ENCODE results near the gene TMEM109. TPM values are rescaled to one million over a fixed set of nuclear protein-coding genes. Genes with fewer than 3 reads are reported as not detected.

TMEM109 gene
- total RNA-seq, 1 donor from 2014 or later, result 138 TPM

GRCh38 chr11:60947700-60948099 is 33.7 kb downstream of the TMEM109 start:
- no peaks in the 10 kb centered on the region for H3K36me3 Mint-ChIP-seq (ENCODE audit: low read depth)
- intact Hi-C loops (cut with micrococcal nuclease), result no loop called here
- peaks cover 26% of the 10 kb centered on the region for H3K27me3 Mint-ChIP-seq (ENCODE audit: insufficient read depth)
- DNase-seq (ENCODE audit: low spot score), result no peak
- no peak overlapping the region for H3K4me3 Mint-ChIP-seq
- peaks cover 11% of the 10 kb centered on the region for H3K4me1 Mint-ChIP-seq (ENCODE audit: low read depth)
- H3K9me3 Mint-ChIP-seq, result no peaks in the 10 kb centered on the region
- no peak overlapping the region for H3K27ac Mint-ChIP-seq

- Mint-ChIP-seq H3K27ac (no peak overlapping the region), H3K4me3 (no peak overlapping the region), H3K9me3 (no peaks in the 10 kb centered on the region), H3K36me3 (ENCODE audit: low read depth) (no peaks in the 10 kb centered on the region), H3K4me1 (ENCODE audit: low read depth) (peaks cover 15% of the 10 kb centered on the region), H3K27me3 (ENCODE audit: insufficient read depth) (peaks cover 30% of the 10 kb centered on the region)
- DNase-seq (ENCODE audit: low spot score), result no peak
- intact Hi-C loops (cut with micrococcal nuclease), result no loop called here
Measured at GRCh38 chr11:60948250-60948649, 34.3 kb downstream of the TMEM109 start.

GRCh38 chr11:60950024-60950423 is 36.1 kb downstream of the TMEM109 start:
- Mint-ChIP-seq H3K4me3 (peak overlapping the region; percentile 22), H3K27ac (no peak overlapping the region), H3K36me3 (ENCODE audit: low read depth) (no peaks in the 10 kb centered on the region), H3K27me3 (ENCODE audit: insufficient read depth) (peaks cover 34% of the 10 kb centered on the region), H3K4me1 (ENCODE audit: low read depth) (peaks cover 15% of the 10 kb centered on the region), H3K9me3 (no peaks in the 10 kb centered on the region)
- DNase-seq (ENCODE audit: low spot score), result no peak
- intact Hi-C loops (cut with micrococcal nuclease), result no loop called here

- DNase-seq (ENCODE audit: low spot score), result no peak
- H3K4me3 Mint-ChIP-seq, result peak overlapping the region; percentile 78
- H3K27ac Mint-ChIP-seq, result no peak overlapping the region
- peaks cover 15% of the 10 kb centered on the region for H3K4me1 Mint-ChIP-seq (ENCODE audit: low read depth)
- H3K27me3 Mint-ChIP-seq (ENCODE audit: insufficient read depth), result peaks cover 34% of the 10 kb centered on the region
- H3K36me3 Mint-ChIP-seq (ENCODE audit: low read depth), result no peaks in the 10 kb centered on the region
- H3K9me3 Mint-ChIP-seq, result no peaks in the 10 kb centered on the region
- intact Hi-C loops (cut with micrococcal nuclease), result no loop called here
Measured at GRCh38 chr11:60950933-60951605, 37.1 kb downstream of the TMEM109 start.

GRCh38 chr11:60951606-60951903 is 37.6 kb downstream of the TMEM109 start:
- Mint-ChIP-seq H3K4me1 (ENCODE audit: low read depth) (peaks cover 15% of the 10 kb centered on the region), H3K4me3 (peak overlapping the region; percentile 78), H3K9me3 (no peaks in the 10 kb centered on the region), H3K27me3 (ENCODE audit: insufficient read depth) (peaks cover 31% of the 10 kb centered on the region), H3K27ac (peak overlapping the region; percentile 48), H3K36me3 (ENCODE audit: low read depth) (no peaks in the 10 kb centered on the region)
- DNase-seq (ENCODE audit: low spot score), result no peak
- intact Hi-C loops (cut with micrococcal nuclease), result no loop called here

GRCh38 chr11:60951904-60952741 is 38.2 kb downstream of the TMEM109 start, which contains the start of gene SLC15A3:
SLC15A3 (minus strand) TSS chr11:60952176; CDS start chr11:60951551, 625 bp downstream.
- intact Hi-C loops (cut with micrococcal nuclease), result loop anchor here (2.0 kb wide), 1 partner anchor 37 kb away; the partner anchor contains the start of gene TMEM109
- H3K4me3 Mint-ChIP-seq, result peak within 1 kb of the TSS; percentile 78
- H3K27me3 Mint-ChIP-seq (ENCODE audit: insufficient read depth), result peaks cover 31% of the 10 kb centered on the region

GRCh38 chr11:60952742-60953170 is 38.8 kb downstream of the TMEM109 start:
- H3K27ac Mint-ChIP-seq, result no peak overlapping the region

More at GRCh38 chr11:60951904-60952741, 38.2 kb downstream of the TMEM109 start, which contains the start of gene SLC15A3:
- H3K27ac Mint-ChIP-seq, result peak within 1 kb of the TSS; percentile 55
- H3K9me3 Mint-ChIP-seq, result no peaks in the 10 kb centered on the region
- H3K4me1 Mint-ChIP-seq (ENCODE audit: low read depth), result peaks cover 15% of the 10 kb centered on the region
- no peaks in the 10 kb centered on the region for H3K36me3 Mint-ChIP-seq (ENCODE audit: low read depth)
- no peak for DNase-seq (ENCODE audit: low spot score)

GRCh38 chr11:60953781-60954180 is 39.8 kb downstream of the TMEM109 start:
- DNase-seq (ENCODE audit: low spot score), result no peak
- Mint-ChIP-seq H3K27ac (no peak overlapping the region), H3K4me3 (no peak overlapping the region), H3K9me3 (no peaks in the 10 kb centered on the region), H3K36me3 (ENCODE audit: low read depth) (no peaks in the 10 kb centered on the region), H3K27me3 (ENCODE audit: insufficient read depth) (peaks cover 31% of the 10 kb centered on the region), H3K4me1 (ENCODE audit: low read depth) (peaks cover 15% of the 10 kb centered on the region)
- intact Hi-C loops (cut with micrococcal nuclease), result loop anchor here (2.0 kb wide), 1 partner anchor 39 kb away; the partner anchor contains the start of gene TMEM109

More at GRCh38 chr11:60952742-60953170, 38.8 kb downstream of the TMEM109 start:
- Mint-ChIP-seq H3K36me3 (ENCODE audit: low read depth) (no peaks in the 10 kb centered on the region), H3K4me1 (ENCODE audit: low read depth) (peaks cover 15% of the 10 kb centered on the region), H3K9me3 (no peaks in the 10 kb centered on the region), H3K27me3 (ENCODE audit: insufficient read depth) (peaks cover 31% of the 10 kb centered on the region), H3K4me3 (no peak overlapping the region)
- no peak for DNase-seq (ENCODE audit: low spot score)
- intact Hi-C loops (cut with micrococcal nuclease), result loop anchor here (2.0 kb wide), 1 partner anchor 38 kb away; the partner anchor contains the start of gene TMEM109

GRCh38 chr11:60954421-60954820 is 40.5 kb downstream of the TMEM109 start:
- no peak for DNase-seq (ENCODE audit: low spot score)
- Mint-ChIP-seq H3K9me3 (no peaks in the 10 kb centered on the region), H3K4me3 (no peak overlapping the region), H3K27ac (no peak overlapping the region), H3K27me3 (ENCODE audit: insufficient read depth) (peaks cover 32% of the 10 kb centered on the region), H3K4me1 (ENCODE audit: low read depth) (peaks cover 15% of the 10 kb centered on the region), H3K36me3 (ENCODE audit: low read depth) (no peaks in the 10 kb centered on the region)
- intact Hi-C loops (cut with micrococcal nuclease), result no loop called here

- Mint-ChIP-seq H3K9me3 (no peaks in the 10 kb centered on the region), H3K36me3 (ENCODE audit: low read depth) (no peaks in the 10 kb centered on the region), H3K4me1 (ENCODE audit: low read depth) (peaks cover 15% of the 10 kb centered on the region), H3K27me3 (ENCODE audit: insufficient read depth) (peaks cover 32% of the 10 kb centered on the region), H3K27ac (no peak overlapping the region), H3K4me3 (no peak overlapping the region)
- intact Hi-C loops (cut with micrococcal nuclease), result no loop called here
- no peak for DNase-seq (ENCODE audit: low spot score)
Measured at GRCh38 chr11:60955571-60955970, 41.6 kb downstream of the TMEM109 start.

GRCh38 chr11:60957188-60957587 is 43.2 kb downstream of the TMEM109 start:
- peaks cover 30% of the 10 kb centered on the region for H3K27me3 Mint-ChIP-seq (ENCODE audit: insufficient read depth)

GRCh38 chr11:60959431-60959830 is 45.5 kb downstream of the TMEM109 start:
- Mint-ChIP-seq H3K9me3 (no peaks in the 10 kb centered on the region), H3K4me1 (ENCODE audit: low read depth) (no peaks in the 10 kb centered on the region), H3K4me3 (no peak overlapping the region), H3K27me3 (ENCODE audit: insufficient read depth) (peaks cover 26% of the 10 kb centered on the region), H3K27ac (no peak overlapping the region), H3K36me3 (ENCODE audit: low read depth) (no peaks in the 10 kb centered on the region)
- intact Hi-C loops (cut with micrococcal nuclease), result no loop called here
- DNase-seq (ENCODE audit: low spot score), result no peak

More at GRCh38 chr11:60957188-60957587, 43.2 kb downstream of the TMEM109 start:
- no peak overlapping the region for H3K27ac Mint-ChIP-seq
- no peaks in the 10 kb centered on the region for H3K9me3 Mint-ChIP-seq
- intact Hi-C loops (cut with micrococcal nuclease), result no loop called here
- H3K36me3 Mint-ChIP-seq (ENCODE audit: low read depth), result no peaks in the 10 kb centered on the region
- peaks cover 9% of the 10 kb centered on the region for H3K4me1 Mint-ChIP-seq (ENCODE audit: low read depth)
- no peak for DNase-seq (ENCODE audit: low spot score)
- no peak overlapping the region for H3K4me3 Mint-ChIP-seq

- intact Hi-C loops (cut with micrococcal nuclease), result no loop called here
- no peaks in the 10 kb centered on the region for H3K9me3 Mint-ChIP-seq
- peaks cover 26% of the 10 kb centered on the region for H3K27me3 Mint-ChIP-seq (ENCODE audit: insufficient read depth)
Measured at GRCh38 chr11:60960405-60960804, 46.4 kb downstream of the TMEM109 start.

More at GRCh38 chr11:60960405-60960804, 46.4 kb downstream of the TMEM109 start:
- no peak overlapping the region for H3K4me3 Mint-ChIP-seq
- no peaks in the 10 kb centered on the region for H3K4me1 Mint-ChIP-seq (ENCODE audit: low read depth)
- H3K36me3 Mint-ChIP-seq (ENCODE audit: low read depth), result no peaks in the 10 kb centered on the region
- no peak overlapping the region for H3K27ac Mint-ChIP-seq
- no peak for DNase-seq (ENCODE audit: low spot score)
